Small intestine (tissue), 7 donors: Measurements from ENCODE around the gene NXPH2. TPM values are rescaled to one million over a fixed set of nuclear protein-coding genes. Genes with fewer than 3 reads are reported as not detected.

Experiments used
- DNase-seq, 2 donors: peaks; one replicate each; pipeline versions ENCODE4 v3.0.0 to v3.0.0-alpha.2; 2013
- FAIRE-seq: peaks from 2 replicates; lab custom pipeline; 2012; peaks lifted over from hg19 to GRCh38; lab: Jason Lieb, UNC
- H3K27ac ChIP-seq, 3 donors: one replicate each; pipeline ENCODE4 v1.5.1; 2013; ENCODE audit warnings: low read length in 2 of 3, mild to moderate bottlenecking in 2 of 3, control low read depth in 1 of 3, inconsistent platforms in 1 of 3, low read depth in 1 of 3, moderate library complexity in 1 of 3
- H3K27me3 ChIP-seq, 3 donors: one replicate each; pipeline ENCODE4 v1.6.1; 2013; ENCODE audit warnings: low read length in 3 of 3, inconsistent platforms in 1 of 3; ENCODE audit not compliant: control insufficient read depth in 3 of 3, insufficient read depth in 3 of 3
- H3K36me3 ChIP-seq, 3 donors: one replicate each; pipeline ENCODE4 v1.6.1; 2013; ENCODE audit warnings: low read length in 3 of 3, inconsistent platforms in 1 of 3, low read depth in 1 of 3, mild to moderate bottlenecking in 1 of 3, moderate library complexity in 1 of 3; ENCODE audit not compliant: control insufficient read depth in 3 of 3, insufficient read depth in 2 of 3
- H3K4me1 ChIP-seq, 3 donors: one replicate each; pipeline ENCODE4 v1.6.1; 2013; ENCODE audit warnings: low read length in 2 of 3, inconsistent platforms in 1 of 3, low read depth in 1 of 3, mild to moderate bottlenecking in 1 of 3, moderate library complexity in 1 of 3; ENCODE audit not compliant: control insufficient read depth in 3 of 3, insufficient read depth in 2 of 3
- H3K4me3 ChIP-seq, 3 donors: one replicate each; pipeline ENCODE4 v1.5.1; 2013; ENCODE audit warnings: low read length in 3 of 3, control low read depth in 1 of 3, inconsistent platforms in 1 of 3, low read depth in 1 of 3, mild to moderate bottlenecking in 1 of 3, moderate library complexity in 1 of 3
- H3K9me3 ChIP-seq, 2 donors: one replicate each; pipeline ENCODE4 v1.6.1; 2013; ENCODE audit warnings: low read depth in 1 of 2, low read length in 1 of 2; ENCODE audit not compliant: control insufficient read depth in 2 of 2, insufficient read depth in 1 of 2
- WGBS, 3 donors: extraction: QIAGEN DNeasy Blood & Tissue Kit; methylation state at CpG; one replicate each; pipeline ENCODE4 v1.1.7; 2013; 5-methylcytosine and 5-hydroxymethylcytosine counted together
- polyA plus RNA-seq, 4 donors: library from polyadenylated mRNA; stranded (reverse) in 3 of 4; unstranded in 1 of 4; fragments of 200-250 nt in 3 of 4; fragments of 120-200 nt in 1 of 4; gene quantifications; one replicate each; pipeline versions ENCODE4 v1.2.1 to v1.2.3, GENCODE V29; 2013
- donor health status: healthy with polysubstance abuse.
- donor health status: control.
- donor health status: control.
- donor health status: Bipolar disorder and iron deficiency.
- donor health status: healthy.

Gene NXPH2
- polyA plus RNA-seq, 4 donors = 0.24 TPM; not detected in 2

GRCh38 chr2:138771534-138771933 is 8.7 kb downstream of the NXPH2 start:
- DNase-seq = no peak
- FAIRE-seq = no peak

GRCh38 chr2:138767101-138767500 is 13.1 kb downstream of the NXPH2 start:
- no peak overlapping the region for H3K27ac ChIP-seq
- no peaks in the 10 kb centered on the region for H3K9me3 ChIP-seq
- H3K27me3 ChIP-seq = peaks cover 0 to 3% (median 0%) of the 10 kb centered on the region in 3 donors
- H3K4me1 ChIP-seq = no peaks in the 10 kb centered on the region
- no peak overlapping the region for H3K4me3 ChIP-seq
- H3K36me3 ChIP-seq = no peaks in the 10 kb centered on the region
- DNase-seq (no peak), FAIRE-seq (no peak)
- WGBS, 3 donors = 48 to 78% (median 58%) methylated on average over 1 of the region's 1 CpG

More at GRCh38 chr2:138771534-138771933, 8.7 kb downstream of the NXPH2 start:
- Histone ChIP-seq H3K4me3 (no peak overlapping the region), H3K27ac (no peak overlapping the region), H3K36me3 (no peaks in the 10 kb centered on the region), H3K9me3 (no peaks in the 10 kb centered on the region), H3K27me3 (peaks cover 0 to 6% (median 2%) of the 10 kb centered on the region in 3 donors), H3K4me1 (no peaks in the 10 kb centered on the region)
- 36 to 60% (median 51%) methylated on average over 4 of the region's 4 CpGs for WGBS, 3 donors

DNA sequence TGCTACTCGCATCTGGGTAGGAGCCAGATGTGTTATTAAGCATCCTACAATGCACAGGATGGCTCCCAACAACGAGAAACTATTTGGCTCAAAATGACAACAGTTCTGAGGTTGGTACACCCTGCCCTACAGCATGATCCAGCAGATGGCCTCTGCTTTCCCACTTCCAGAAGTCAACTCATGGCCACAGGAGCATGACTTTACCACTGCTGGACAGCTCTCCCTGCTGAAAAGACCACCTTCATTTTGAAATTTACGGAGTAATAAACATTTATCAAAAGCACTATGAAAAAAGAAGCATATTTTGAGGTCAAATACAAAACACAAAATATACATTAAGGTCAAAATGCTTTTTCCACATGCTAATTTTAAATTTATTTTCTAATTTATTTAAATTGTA is 13.7 kb downstream of the NXPH2 start:
- no peak overlapping the region for H3K27ac ChIP-seq
- no peak for DNase-seq
- no peak overlapping the region for H3K4me3 ChIP-seq
- no peaks in the 10 kb centered on the region for H3K9me3 ChIP-seq
- FAIRE-seq = no peak
- peaks cover 0 to 1% (median 0%) of the 10 kb centered on the region in 3 donors for H3K27me3 ChIP-seq
- H3K36me3 ChIP-seq = no peaks in the 10 kb centered on the region
- no peaks in the 10 kb centered on the region for H3K4me1 ChIP-seq
- 69 to 86% (median 81%) methylated on average over 3 of the region's 3 CpGs for WGBS, 3 donors

GRCh38 chr2:138763971-138764370 is 16.2 kb downstream of the NXPH2 start:
- no peaks in the 10 kb centered on the region for H3K36me3 ChIP-seq
- H3K9me3 ChIP-seq = no peaks in the 10 kb centered on the region
- DNase-seq (no peak), FAIRE-seq (no peak)
- H3K27ac ChIP-seq = no peak overlapping the region
- no peaks in the 10 kb centered on the region for H3K4me1 ChIP-seq
- no peaks in the 10 kb centered on the region for H3K27me3 ChIP-seq
- H3K4me3 ChIP-seq = no peak overlapping the region

GRCh38 chr2:138762533-138762932 is 17.7 kb downstream of the NXPH2 start:
- no peak for DNase-seq
- H3K9me3 ChIP-seq = no peaks in the 10 kb centered on the region
- no peaks in the 10 kb centered on the region for H3K27me3 ChIP-seq
- no peak overlapping the region for H3K27ac ChIP-seq
- no peaks in the 10 kb centered on the region for H3K36me3 ChIP-seq
- no peaks in the 10 kb centered on the region for H3K4me1 ChIP-seq
- no peak overlapping the region for H3K4me3 ChIP-seq
- FAIRE-seq = no peak

DNA sequence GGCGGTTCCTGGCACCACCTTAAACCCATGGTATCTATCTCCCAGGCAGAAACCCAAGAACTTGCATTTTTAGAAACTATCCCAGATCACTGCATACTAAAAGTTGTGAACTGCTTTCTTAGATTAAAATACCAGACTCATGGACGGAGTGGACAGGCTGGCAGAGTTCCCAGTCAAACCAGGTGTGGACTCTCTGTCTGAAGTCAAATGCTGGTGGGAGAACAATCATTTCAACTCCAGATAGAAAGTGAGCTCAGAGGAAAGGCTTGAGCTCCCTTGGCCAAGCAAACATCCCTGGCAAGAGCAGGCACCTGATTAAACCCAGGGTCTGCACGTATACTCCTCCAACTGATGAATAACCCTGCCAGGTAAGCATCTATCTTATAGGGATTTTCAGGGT is 19.5 kb downstream of the NXPH2 start:
- FAIRE-seq = no peak
- H3K27me3 ChIP-seq = no peaks in the 10 kb centered on the region
- H3K36me3 ChIP-seq = no peaks in the 10 kb centered on the region
- 46 to 70% (median 62%) methylated on average over 3 of the region's 3 CpGs for WGBS, 3 donors
- no peaks in the 10 kb centered on the region for H3K9me3 ChIP-seq
- H3K4me1 ChIP-seq = no peaks in the 10 kb centered on the region
- H3K27ac ChIP-seq = no peak overlapping the region
- no peak overlapping the region for H3K4me3 ChIP-seq
- no peak for DNase-seq

- no peaks in the 10 kb centered on the region for H3K4me1 ChIP-seq
- H3K27ac ChIP-seq = no peak overlapping the region
- no peak overlapping the region for H3K4me3 ChIP-seq
- no peaks in the 10 kb centered on the region for H3K9me3 ChIP-seq
- FAIRE-seq = no peak
- H3K36me3 ChIP-seq = no peaks in the 10 kb centered on the region
- 77 to 85% (median 79%) methylated on average over 2 of the region's 2 CpGs for WGBS, 3 donors
- no peaks in the 10 kb centered on the region for H3K27me3 ChIP-seq
- no peak for DNase-seq
Measured at GRCh38 chr2:138757384-138757783, 22.8 kb downstream of the NXPH2 start.

DNA sequence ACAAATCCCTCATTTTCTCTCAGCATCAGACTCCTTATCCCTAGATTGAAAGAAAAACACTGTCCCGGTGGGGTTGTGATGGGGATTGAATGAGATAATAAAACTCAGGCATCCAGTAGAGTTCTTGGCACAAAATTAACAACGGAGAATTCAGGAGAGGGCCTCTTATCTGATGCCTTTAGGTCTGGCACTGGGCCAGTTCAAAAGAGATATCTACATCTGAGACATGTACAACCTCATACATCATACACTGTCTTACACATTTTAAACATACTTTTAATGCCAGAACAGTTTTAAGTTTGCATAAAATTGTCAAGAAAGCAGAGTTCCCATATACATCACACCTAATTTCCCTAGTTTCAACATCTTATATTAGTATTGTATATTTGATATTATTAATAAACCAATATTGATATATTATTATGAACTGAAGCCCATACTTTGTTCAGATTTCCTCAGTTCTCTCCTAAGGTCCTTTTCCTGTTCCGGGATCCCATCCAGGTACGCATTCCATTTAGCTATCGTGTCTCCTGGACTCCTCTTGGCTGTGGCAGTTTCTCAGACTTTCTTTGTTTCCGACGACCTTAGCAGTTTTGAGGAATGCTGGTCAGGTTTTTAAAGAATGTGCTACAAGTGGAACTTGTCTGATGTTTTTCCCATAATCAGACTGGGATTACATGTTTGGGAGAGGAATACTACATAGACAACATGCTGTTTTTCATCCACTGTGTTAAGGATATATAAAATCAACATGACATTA is 27.8 kb downstream of the NXPH2 start:
- 66 to 80% (median 76%) methylated on average over 7 of the region's 7 CpGs for WGBS, 3 donors
- Histone ChIP-seq H3K27ac (no peak overlapping the region), H3K36me3 (no peaks in the 10 kb centered on the region), H3K27me3 (peaks cover 0 to under 1% (median 0%) of the 10 kb centered on the region in 3 donors), H3K4me1 (no peaks in the 10 kb centered on the region), H3K4me3 (no peak overlapping the region), H3K9me3 (peaks cover 0 to 3% of the 10 kb centered on the region in 2 donors)
- FAIRE-seq (no peak), DNase-seq (no peak)

DNA sequence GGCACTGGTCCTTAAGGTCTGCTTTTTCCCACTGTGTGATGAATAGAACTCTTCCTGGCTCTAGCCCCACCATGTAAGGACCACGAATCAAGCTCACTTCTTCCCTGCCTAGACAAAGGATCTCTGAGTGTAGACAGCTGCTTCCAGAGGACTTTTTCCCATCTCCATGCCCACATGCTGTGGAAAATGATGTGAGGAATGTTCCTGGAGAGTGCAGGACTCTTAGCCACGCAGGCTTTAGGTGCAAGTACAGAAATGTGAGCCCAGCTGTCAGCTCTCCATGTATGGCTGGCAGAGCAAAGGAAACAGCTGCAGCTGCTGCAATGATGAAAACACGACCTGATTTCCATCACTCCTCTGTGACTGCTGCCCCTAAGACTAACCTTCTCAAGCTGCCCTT is 35.5 kb downstream of the NXPH2 start:
- no peak overlapping the region for H3K27ac ChIP-seq
- 19 to 31% (median 21%) methylated on average over 3 of the region's 3 CpGs for WGBS, 3 donors
- no peaks in the 10 kb centered on the region for H3K4me1 ChIP-seq
- no peak overlapping the region for H3K4me3 ChIP-seq
- H3K9me3 ChIP-seq = peaks cover 0 to 3% of the 10 kb centered on the region in 2 donors
- peaks cover 0 to 3% (median 0%) of the 10 kb centered on the region in 3 donors for H3K27me3 ChIP-seq
- DNase-seq = no peak
- no peaks in the 10 kb centered on the region for H3K36me3 ChIP-seq
- FAIRE-seq = no peak
